ENCODE results near the gene LAMA5.

LAMA5 gene

DNA sequence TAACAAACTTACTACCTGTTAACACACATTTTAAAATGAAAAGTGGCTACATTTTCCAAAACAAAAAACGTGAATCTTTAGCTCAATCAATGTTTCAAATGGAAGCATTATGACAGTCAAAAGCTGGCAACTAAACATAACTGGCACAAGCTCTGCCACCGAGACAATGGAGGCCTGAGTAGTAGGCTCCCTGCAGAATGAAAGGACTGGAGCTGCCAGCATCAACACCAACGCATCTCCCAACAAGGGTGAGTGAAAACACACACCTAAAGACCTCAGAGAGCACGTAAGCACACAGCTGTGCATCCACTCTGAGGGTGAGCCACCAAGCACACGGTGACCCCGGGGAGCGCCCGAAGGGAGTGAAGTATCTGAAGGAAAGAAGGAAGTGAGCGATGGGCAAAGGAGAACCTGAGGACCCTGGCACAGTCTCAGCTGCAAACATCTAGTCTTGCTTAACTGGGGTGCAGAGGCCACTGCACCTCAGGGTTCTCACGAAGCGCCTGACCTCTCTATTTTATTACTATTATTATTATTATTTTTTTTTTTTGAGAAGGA is 65.9 kb downstream of the LAMA5 start:
- DNase-seq: no peak

DNA sequence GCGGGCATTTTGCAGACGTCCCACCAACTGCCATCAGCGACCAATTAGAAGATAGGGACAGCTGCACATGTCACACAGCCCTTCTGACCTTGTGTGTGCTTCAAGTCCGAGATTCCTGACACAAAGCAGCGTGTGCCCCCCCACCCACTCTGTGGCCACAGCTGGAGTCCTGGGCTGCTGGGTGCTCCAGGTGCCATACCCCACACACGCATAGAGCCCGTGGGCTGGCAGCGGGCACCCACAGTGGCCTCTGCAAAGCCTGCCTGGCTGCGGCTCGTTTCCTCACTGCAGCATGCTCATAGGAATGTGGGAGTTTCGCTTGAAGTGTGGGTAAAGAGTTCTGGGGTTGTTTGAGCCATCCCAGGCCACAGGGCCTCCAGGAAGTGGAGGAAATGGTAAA is 66.8 kb downstream of the LAMA5 start:
- no peak for DNase-seq

DNA sequence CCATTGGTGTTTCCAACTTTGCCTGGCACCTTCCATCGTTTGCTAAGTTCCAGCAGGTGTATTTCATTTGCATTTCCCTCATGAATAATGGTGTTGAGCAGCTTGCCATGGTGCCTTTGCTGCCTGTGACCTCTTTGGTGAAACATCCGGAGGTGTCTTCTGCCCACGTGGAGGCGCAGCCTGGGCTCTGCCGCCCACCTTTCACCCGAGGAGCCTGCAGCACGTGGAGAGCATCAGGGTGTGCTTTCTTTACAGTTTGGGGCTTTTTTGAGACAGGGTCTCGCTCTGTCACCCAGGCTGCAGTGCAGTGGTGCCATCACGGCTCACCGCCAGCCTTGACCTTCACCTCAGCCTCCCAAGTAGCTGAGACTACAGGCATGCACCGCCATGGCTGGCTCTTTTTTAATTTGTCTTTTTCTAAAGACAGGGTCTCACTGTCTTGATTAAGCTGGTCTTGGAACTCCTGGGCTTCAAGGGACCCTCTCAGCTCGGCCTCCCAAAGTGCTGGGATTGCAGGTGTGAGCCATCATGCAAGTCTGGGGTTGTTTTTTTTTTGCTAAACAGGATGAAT is 67.4 kb downstream of the LAMA5 start:
- DNase-seq: no peak

DNA sequence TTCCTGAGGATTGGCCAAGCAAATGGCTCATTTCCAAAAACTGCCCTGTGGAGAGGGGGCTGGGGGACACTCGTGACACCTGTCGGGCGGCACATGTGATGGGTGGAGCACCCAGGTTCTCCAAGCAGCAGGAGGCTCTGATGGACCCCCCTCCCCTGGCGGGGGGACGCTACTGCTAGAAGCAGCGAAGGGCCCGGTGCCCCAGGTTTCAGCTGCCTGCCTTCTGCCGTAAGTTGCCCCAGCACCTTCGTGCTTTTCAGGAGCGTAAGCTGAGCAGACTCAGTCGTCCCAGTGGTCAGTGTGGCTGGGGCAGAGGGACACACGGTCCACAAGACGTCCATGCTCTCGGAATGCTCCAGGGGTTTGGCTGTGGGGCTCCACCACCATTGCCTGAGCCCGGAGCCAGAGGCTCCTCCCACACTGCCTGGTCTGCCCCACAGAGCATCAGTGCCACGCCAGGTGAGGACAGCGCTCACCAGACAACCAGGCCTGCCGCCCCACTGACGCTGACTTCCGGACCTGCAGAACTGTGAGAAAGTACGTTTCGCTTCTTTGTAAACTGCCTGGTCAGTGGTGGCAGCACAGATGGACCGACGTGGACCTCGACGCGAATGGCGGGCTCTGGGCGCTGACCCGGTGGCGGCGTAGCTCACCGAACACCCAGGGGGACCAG is 68.4 kb downstream of the LAMA5 start:
- no peak for DNase-seq

DNA sequence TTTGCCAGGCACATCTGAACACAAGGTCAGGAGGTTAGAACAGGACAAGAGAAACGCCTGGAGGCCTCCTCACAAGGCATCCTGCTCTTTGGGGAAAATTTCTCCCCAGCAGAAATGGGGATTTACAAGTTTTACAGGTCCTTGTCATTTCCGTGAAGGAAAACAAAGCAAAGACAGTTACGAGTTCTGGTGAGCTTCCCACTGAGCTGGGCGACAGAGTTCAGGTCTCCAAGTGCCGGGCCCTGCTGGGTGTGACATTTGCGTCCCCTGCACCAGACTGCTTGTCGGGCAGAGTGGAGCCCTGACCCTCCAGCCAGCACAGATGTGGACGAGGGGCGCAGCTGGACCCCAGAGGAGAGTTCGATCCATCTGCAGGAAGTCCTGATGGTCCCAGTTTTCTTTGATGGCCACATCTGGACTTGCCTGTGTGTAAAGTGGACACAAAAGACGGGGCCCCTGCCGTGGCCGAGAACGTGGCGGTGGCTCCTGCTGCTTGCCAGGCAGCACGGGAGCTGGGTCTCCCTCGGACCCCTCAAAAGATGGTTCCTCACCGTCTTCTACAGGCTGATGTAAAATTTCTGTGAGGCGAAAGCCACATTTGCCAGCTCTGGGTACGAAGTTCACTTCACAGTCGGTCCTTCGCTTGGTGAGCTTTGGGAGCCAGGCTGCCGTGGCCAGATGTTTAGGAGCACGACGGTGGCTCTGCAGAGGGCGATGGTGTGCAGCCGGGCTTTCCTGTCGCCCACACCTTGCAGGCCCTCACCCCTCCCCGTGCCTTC is 69.5 kb downstream of the LAMA5 start:
- DNase-seq: no peak

DNA sequence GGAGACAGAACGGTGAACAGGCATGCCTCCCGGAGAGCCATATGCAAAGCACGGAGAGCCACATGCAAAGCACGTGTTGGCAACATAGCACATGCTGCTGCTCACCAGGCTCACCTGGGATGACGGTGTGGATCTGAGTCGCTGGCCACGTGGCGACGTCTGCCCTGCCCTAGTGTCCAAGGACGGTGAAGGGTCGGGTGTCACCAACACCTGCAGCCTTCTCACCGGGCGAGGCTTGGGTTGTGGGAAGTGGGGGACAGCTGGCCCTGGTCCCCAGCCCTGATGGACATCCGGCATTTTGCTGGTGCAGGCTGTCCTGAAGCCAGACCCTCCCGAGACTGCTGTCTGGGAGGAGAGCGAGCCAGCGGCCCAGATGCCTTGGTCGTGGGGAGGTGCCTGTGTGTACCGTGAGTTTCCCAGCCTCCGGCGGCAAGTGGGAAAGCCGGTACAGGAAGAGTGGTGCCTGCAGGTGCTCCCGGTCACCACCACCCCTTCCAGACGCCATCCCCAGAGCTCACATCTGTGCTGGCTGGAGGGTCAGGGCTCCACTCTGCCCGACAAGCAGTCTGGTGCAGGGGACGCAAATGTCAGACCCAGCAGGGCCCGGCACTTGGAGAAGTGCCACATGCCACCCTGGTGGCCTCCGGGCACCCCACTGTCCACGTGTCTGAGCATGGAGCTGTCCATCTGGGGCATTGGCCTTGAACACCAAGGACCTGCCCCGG is 70.2 kb downstream of the LAMA5 start:
- no peak for DNase-seq

DNA sequence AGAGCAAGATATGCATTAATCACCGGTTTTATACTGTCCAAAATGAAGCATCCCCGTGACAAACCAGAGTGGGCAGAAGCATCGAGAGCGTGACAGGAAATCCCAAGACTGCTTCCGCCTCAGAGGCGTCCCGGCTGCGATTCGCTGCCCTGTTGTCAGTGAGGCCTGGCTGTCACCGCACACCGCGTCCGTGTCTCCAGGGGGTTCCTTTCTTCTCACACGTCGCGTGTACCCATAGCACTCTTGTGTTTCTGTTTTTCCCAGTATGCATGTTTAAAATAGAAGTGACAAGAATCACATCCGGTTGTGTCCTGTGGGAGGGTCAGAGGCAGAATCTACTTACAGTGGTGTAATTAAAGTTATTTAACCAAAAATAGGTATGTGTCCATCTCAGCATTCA is 72.6 kb downstream of the LAMA5 start:
- DNase-seq: no peak

DNA sequence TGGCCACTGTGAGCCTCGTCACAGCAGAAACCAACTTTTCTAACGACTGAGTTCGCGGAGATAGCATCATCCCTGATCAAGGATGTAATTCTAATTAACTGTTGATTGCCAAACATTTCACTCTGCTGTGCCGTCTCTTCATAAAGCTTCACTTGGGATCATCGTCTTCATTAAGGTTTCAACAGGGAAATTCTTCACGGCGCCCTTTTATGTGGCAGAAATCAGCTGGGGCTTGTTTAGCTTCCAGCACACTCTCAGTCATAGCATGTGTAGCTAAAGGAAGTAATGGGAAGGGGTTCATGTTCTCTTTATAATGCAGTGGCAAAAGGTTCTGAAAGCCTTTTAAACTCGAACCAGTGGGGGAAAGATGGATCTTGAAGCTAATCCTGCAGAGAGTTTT is 73.2 kb downstream of the LAMA5 start:
- no peak for DNase-seq

DNA sequence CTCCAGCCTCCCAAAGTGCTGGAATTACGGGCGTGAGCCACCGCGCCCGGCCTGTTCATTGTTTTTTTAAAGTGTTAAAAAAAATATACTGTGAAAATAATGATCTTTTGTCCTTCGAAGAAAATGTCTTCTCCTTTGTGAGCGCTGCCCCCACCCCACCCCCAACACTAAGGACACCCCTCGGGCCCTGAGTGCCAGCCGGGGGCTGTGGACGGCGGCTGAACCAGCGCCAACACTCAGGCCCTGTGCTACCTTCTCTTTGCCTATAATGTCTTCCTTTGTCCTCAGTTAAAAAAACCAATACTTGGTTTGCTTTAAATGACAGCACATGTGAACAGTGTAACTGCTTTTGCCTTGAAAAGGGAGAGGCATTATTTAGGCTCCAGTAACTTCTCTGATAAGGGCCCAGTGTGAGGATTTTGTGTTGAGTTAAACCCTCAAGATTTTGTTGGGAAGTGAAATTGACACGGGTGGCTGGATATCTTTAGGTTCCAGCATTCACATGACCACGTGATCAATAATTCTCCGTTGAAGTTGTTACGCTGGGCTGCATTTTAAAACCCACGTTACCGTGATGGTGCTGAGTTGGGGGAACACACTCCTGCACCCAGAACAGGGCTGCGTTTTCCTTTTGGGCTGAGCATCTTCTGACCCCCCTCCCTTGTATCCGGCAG is 73.9 kb downstream of the LAMA5 start:
- no peak for DNase-seq

DNA sequence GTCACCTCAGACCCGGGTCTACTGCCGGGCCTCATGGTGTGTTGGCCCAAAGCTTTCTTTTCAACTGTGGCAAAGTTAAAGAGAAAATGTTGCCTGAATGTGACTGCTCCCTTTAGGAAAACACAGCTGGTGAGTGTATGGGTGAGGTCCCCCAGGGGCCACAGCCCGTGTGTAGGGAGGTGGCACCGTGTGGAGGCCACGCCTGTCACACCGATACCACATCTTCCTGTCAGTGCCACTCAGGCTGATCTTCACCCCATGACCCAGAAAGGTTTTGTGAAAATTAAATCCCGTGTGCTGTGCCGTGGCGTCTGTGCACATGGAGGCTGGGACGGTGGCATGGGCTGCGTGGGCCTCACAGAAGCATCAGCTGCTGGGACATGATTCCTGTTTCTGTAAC is 75.0 kb downstream of the LAMA5 start:
- peak; percentile 35 for DNase-seq

DNA sequence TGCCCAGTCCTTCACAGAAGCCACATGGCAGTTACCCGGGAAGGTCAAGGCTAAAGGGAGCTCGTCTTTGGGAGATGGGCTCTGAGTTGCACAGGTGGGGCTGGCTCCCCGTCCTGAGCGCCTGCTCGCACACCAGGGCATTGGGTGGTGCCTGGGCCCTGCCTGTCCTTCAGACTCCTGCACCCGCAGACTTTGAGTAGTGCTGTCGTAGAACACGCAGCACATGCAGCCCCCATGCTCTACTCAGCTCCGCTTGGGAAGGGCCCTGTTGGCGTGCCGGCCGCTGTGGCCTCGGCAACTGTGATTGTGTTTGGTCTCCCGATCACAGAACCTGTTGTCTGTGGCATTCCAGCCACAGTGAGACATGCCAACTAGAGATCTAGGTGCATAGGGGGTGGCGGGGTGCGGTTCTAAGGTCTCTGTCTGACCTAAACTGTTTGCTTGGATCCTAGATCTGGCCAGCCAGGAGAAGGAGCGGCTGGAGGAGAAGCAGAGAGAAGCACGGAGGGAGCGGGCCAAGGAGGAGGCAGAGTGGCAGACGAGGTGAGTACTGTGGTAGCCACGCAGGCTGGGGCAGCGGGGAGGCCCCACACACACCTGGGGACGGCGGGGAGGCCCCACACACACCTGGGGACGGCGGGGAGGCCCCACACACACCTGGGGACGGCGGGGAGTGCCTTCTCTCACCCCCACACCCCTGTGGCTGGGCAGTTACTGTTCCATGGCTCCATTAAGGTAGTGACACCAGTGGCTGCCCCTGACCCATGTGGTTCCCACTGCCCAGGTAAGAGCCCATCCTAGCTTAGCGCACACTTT is 75.7 kb downstream of the LAMA5 start:
- DNase-seq: no peak

DNA sequence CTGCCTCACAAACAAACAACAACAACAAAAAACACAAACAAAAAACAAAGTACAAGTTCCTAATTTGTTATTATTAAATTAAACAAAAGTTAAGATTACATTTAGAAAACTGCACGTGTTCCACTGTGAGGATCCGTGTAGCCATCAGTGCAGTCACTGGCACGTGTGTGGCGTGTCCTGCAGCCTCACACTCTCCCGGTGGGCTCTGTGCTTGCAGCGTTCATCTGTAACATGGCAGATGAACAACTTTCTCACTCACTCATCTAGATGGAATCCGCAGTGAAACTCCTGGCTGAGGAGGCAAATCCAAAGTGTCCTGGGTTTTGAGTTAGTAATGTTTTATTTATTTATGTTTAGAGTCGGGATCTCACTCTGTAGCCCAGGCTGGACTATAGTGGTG is 77.2 kb downstream of the LAMA5 start:
- no peak for DNase-seq

DNA sequence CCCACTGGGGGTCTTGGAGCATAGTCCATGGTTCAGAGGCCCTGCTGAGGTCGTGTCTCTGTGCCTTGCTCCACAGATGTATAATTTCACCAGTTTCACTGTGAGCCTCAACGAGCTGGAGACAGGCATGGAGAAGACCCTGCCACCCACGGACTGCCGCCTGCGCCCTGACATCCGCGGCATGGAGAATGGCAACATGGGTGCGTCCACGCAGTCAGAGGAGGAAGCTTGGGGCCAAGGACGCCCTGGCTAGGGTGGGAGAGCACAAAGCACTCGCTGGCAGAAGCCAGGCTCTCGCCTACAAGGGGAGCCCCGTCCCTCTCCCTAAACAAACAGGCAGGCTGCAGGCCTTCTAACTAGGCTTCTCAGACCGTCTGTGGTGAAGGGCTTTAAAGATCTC is 78.0 kb downstream of the LAMA5 start:
- no peak for DNase-seq

DNA sequence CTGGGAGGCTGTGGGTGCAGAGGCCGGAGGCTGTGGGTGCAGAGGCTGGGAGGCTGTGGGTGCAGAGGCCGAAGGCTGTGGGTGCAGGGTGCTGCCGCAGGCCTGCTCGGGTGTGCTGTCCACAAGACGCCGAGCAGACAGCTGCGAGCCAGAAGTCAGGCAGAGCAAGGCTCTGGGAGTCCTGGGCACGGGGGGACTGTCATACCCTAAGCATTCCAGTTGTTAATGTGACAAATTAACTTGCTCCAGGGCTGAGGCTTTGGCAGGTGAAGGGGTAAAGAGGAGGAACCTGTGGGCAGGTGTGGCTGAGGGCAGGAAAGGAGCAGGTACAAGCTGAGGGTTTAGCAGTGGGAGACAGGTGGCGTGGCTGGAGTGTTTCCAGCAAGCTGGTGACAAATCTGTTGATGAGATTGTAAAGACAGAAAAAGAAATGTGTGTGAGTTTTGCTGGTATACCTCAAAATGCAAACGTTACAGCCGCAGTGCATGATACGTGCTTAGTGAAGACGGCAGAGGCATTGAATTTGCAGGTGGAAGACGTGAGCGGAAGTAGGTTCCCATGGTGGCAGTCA is 78.5 kb downstream of the LAMA5 start:
- no peak for DNase-seq

DNA sequence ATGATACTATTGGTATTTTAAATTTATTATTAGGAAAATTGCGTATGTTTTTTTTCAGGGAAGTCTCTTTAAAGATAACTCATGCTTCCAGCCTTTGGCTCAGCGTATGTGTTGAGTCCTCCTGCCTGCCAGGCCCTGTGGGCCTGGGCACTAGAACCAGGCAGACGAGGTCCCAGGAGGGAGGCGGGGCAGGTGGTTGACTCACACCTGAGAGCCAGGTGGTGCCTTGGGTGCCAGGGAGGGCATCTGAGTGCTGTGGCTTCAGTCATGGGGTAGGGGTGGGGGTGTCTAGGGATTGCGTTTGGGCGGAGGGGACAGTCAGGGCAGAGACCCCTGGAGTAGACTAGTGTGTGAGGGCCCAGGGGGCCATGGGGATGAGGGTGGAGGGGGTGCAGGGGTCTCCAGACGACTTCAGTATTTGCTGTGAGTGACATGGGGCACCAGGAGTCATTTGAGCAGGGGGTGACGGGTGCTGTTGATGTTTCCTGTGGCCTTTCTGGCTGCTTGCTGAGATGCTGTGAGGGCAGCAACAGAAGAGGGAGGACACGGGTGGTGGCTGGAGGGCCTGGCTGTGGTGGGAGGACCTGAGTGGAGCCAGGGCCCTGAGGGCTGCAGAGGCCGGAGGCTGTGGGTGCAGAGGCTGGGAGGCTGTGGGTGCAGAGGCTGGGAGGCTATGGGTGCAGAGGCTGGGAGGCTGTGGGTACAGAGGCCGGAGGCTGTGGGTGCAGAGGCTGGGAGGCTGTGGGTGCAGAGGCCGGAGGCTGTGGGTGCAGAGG is 79.2 kb downstream of the LAMA5 start:
- no peak for DNase-seq

DNA sequence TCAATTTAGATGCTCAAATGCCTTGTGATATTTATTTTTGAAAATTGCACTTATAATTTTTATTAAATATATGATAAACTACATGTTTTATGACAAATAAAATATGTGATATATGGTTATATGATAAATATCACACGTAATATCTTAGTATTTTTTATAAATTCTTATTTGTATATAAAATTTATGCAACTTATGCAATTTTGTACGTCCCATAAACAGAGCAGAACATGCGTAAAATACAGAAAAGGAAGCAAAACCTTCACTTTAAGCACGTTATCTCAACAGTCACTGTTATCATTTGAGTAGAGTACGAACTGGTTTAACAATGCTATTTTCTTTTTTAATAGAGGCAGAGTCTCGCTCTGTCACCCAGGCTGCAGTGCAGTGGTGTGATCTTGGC is 80.0 kb downstream of the LAMA5 start:
- DNase-seq: no peak

DNA sequence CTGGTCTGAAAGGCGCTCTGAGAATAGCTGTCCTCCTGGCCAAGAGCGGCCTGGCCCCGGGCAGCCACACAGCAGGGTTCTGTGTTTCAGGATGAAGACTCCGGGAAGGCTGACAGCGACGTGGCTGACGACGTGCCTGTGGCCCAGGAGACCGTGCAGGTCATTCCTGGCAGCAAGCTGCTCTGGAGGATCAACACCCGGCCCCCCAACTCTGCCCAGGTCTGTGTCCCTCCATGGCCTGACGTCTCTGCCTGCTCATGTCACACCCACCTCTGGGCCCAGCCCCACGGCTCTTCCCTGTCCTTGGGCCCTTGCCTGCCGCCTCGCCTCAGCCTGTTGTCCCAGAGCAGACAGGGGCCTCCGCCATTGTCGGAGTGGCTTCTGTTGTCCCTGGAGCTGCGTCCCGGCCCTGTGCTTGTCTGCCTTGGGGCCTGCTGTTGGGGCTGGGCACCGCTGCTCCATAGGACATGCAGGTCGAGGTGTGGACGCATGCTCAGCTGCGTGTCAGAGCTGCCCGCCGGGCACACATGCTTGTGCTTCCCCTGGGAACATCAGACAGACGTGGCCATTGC is 80.5 kb downstream of the LAMA5 start:
- DNase-seq: no peak

DNA sequence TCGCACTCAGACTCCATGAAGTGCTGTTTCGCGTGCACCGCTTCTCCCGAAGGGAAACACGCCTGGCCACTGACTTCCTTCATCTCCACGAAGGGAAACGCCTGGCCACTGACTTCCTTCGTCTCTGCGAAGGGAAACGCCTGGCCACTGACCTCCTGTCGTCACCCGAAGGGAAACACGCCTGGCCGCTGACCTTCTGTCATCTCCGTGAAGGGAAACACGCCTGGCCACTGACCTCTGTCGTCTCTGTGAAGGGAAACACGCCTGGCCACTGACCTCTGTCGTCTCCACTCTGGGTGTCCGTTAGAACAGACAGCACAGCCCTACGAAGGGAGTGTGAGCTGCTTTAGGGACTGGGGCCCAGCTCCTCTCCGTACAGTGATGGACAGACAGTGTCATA is 81.4 kb downstream of the LAMA5 start:
- no peak for DNase-seq

DNA sequence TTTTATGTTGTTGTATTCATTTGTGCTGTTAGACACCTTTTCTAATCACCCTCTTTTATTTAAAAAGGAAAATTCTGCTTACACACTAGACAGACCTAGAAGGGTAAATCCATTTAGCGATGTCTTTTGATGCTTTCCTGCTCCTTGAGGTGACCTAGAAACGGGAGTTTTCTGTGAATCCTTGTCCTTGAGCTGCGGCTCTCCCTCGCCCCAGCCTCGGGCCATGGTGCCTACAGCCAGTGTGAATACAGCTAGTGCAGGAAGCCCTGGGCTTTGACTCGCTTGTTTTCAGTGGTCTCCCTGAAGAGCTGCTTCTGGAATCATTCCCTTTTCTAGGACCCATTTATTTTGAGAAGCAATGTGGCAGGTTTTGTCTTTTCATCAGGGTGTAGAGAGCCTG is 82.0 kb downstream of the LAMA5 start:
- no peak for DNase-seq

DNA sequence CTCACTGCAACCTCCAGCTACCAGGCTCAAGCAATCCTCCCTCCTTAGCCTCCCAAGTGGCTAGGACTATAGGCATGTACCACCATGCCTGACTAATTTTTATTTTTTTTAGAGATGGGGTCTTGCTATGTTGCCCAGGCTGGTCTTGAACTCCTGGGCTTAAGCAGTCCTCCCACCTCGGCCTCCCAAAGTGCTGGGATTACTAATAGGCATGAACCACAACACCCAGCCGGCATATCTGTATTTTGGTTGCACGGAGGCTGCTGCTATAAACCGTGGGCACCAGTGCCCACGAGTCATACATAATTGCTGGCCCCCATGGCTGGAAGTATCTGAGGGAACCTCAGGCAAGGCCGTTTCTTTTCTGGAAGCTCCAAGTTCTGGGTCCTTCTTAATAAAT is 82.7 kb downstream of the LAMA5 start:
- no peak for DNase-seq

All from CD4-positive, alpha-beta T cell treated with Interleukin-21 for 1 hour (primary cell).